ENCODE results near the gene TRAPPC13.

DNA sequence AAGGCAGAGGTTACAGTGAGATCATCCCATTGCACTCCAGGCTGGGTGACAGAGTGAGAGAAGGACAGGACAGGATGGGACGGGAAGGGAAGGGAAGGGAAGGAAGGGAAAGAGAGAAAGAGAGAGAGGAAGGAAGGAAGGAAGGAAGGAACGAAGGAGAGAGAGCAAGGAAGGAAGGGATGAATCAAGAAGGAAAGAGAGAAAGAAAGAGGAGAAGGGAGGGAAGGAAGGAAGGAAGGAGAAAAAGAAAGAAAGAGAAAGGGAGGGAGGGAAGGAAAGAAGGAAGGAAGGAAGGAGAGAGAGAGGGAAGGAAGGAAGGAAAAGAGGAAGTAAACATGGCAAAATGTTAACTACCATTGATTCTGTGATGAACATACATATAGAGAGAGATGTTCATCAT, 68.3 kb downstream of the TRAPPC13 start:
- TF ChIP-seq, protein P1, sequence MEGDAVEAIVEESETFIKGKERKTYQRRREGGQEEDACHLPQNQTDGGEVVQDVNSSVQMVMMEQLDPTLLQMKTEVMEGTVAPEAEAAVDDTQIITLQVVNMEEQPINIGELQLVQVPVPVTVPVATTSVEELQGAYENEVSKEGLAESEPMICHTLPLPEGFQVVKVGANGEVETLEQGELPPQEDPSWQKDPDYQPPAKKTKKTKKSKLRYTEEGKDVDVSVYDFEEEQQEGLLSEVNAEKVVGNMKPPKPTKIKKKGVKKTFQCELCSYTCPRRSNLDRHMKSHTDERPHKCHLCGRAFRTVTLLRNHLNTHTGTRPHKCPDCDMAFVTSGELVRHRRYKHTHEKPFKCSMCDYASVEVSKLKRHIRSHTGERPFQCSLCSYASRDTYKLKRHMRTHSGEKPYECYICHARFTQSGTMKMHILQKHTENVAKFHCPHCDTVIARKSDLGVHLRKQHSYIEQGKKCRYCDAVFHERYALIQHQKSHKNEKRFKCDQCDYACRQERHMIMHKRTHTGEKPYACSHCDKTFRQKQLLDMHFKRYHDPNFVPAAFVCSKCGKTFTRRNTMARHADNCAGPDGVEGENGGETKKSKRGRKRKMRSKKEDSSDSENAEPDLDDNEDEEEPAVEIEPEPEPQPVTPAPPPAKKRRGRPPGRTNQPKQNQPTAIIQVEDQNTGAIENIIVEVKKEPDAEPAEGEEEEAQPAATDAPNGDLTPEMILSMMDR (conservative IDR thresholded peaks at IDR 0.05; ENCODE audit: low read depth, low read length): no peak
- TF ChIP-seq EZH2 (IDR thresholded peaks at IDR 0.05; ENCODE audit: borderline replicate concordance, low read depth, low read length, poor library complexity, severe bottlenecking): no peak
